ENCODE data around the gene COL4A5. TPM values are rescaled to one million over a fixed set of nuclear protein-coding genes. Genes with fewer than 3 reads are reported as not detected.
A peak's percentile ranks its signal among the peaks of the same experiment; 100 is the strongest.

The COL4A5 gene
- total RNA-seq, 1 experiment from 2014 or later: 51.3 TPM

DNA sequence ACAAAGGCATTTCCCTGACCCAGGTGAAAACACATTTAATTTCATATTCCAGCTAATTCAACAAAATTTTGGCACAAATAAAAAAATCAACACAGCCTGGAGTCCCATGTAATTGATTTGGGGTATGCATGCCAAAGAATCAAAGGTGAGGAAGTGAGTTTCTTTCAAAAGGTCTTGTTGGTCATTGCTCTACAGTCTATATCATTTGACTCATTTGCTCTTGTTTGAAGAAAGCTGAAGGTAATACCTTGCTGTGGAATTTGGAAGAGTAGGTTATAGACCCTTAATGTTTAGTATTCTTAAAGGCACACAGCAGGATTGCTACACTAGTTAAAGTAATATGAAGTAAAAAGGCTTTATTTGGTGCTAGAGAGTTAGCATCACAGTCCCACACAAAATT, 26.9 kb upstream of the COL4A5 start:
- no peak for DNase-seq
- H4K5ac ChIP-seq (ENCODE audit: insufficient read length, low read depth, low read length): no peak overlapping the region
- H3K18ac ChIP-seq (ENCODE audit: insufficient read length, low read depth, low read length): no peak overlapping the region

More for the DNA sequence above, 26.9 kb upstream of the COL4A5 start:
- H3K27ac Mint-ChIP-seq: peak overlapping the region; percentile 9 to 63 (median 58); a peak in 2 of 7 replicates
- H3K4me1 Mint-ChIP-seq: peaks cover 50 to 54% of the 10 kb centered on the region in 2 experiments
- Histone ChIP-seq H3K27me3 (ENCODE audit: insufficient read depth, low read length) (no peaks in the 10 kb centered on the region), H2BK15ac (ENCODE audit: low read depth, low read length) (no peak overlapping the region), H2BK20ac (ENCODE audit: low read depth, low read length, poor library complexity, severe bottlenecking) (no peak overlapping the region), H3K4ac (ENCODE audit: low read depth, low read length) (no peak overlapping the region), H2BK120ac (ENCODE audit: low read depth, low read length, poor library complexity, severe bottlenecking) (no peak overlapping the region), H3K27ac (ENCODE audit: insufficient read length, low read depth, low read length) (no peak overlapping the region), H3K14ac (ENCODE audit: insufficient read depth, low read length) (no peak overlapping the region), H3K56ac (ENCODE audit: insufficient read length, low read depth, low read length) (no peak overlapping the region), H3T11ph (ENCODE audit: low read length) (no peak overlapping the region), H3K4me1 (ENCODE audit: insufficient read depth, low read length) (peaks cover 5% of the 10 kb centered on the region), H2AFZ (ENCODE audit: low read length) (no peak overlapping the region), H3K9me3 (ENCODE audit: control insufficient read depth, low read depth, low read length) (no peaks in the 10 kb centered on the region), H3K23me2 (ENCODE audit: insufficient read length, low read depth, low read length, poor library complexity, severe bottlenecking) (no peaks in the 10 kb centered on the region), H2BK12ac (ENCODE audit: insufficient read length, low read depth, low read length) (no peak overlapping the region), H3K9ac (ENCODE audit: extremely low read depth, insufficient read length, low read length) (no peak overlapping the region), H2BK5ac (ENCODE audit: insufficient read length, low read length) (no peak overlapping the region), H4K8ac (replicated peaks; ENCODE audit: insufficient read length, low read depth, low read length) (no peak overlapping the region), H3K4me2 (ENCODE audit: insufficient read depth, insufficient read length, low read length) (no peak overlapping the region), H2AK5ac (ENCODE audit: insufficient read length, low read length) (no peak overlapping the region), H3K23ac (ENCODE audit: insufficient read length, low read depth, low read length) (no peak overlapping the region), H4K91ac (ENCODE audit: insufficient read length, low read depth, low read length) (no peak overlapping the region), H4K20me1 (ENCODE audit: control insufficient read depth, insufficient read depth, insufficient read length) (no peaks in the 10 kb centered on the region), H3K79me2 (ENCODE audit: insufficient read depth, low read length) (no peaks in the 10 kb centered on the region), H3K79me1 (ENCODE audit: insufficient read depth, low read depth, low read length, poor library complexity, severe bottlenecking) (no peaks in the 10 kb centered on the region)
- H3K27me3 Mint-ChIP-seq (ENCODE audit: low read depth): no peaks in the 10 kb centered on the region
- no peak overlapping the region for H3K4me3 Mint-ChIP-seq
- no peaks in the 10 kb centered on the region; a peak in 1 of 7 replicates for H3K36me3 Mint-ChIP-seq (ENCODE audit: insufficient read depth in 1 of 3, low read depth in 3 of 3)
- H3K9me3 Mint-ChIP-seq: no peaks in the 10 kb centered on the region
- TF ChIP-seq, protein P1, sequence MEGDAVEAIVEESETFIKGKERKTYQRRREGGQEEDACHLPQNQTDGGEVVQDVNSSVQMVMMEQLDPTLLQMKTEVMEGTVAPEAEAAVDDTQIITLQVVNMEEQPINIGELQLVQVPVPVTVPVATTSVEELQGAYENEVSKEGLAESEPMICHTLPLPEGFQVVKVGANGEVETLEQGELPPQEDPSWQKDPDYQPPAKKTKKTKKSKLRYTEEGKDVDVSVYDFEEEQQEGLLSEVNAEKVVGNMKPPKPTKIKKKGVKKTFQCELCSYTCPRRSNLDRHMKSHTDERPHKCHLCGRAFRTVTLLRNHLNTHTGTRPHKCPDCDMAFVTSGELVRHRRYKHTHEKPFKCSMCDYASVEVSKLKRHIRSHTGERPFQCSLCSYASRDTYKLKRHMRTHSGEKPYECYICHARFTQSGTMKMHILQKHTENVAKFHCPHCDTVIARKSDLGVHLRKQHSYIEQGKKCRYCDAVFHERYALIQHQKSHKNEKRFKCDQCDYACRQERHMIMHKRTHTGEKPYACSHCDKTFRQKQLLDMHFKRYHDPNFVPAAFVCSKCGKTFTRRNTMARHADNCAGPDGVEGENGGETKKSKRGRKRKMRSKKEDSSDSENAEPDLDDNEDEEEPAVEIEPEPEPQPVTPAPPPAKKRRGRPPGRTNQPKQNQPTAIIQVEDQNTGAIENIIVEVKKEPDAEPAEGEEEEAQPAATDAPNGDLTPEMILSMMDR (conservative IDR thresholded peaks at IDR 0.05): no peak

Data from H9 (cell line).